K562 (cell line): ENCODE data around the gene SCN8A. TPM values are rescaled to one million over a fixed set of nuclear protein-coding genes. Genes with fewer than 3 reads are reported as not detected.

ENCODE experiments used
- ATAC-seq: fragments of 200-7000 bp; cut with Tn5 transposase; 3 replicates; pipeline ENCODE4 v1.9.1; 2020; ENCODE audit warnings: moderate library complexity
- BruUV-seq: library from RNA; stranded (reverse); fragments of 400-500 nt; replicated peaks from 2 replicates; lab custom pipeline; 2021; lab: Mats Ljungman, UMichigan
- CTCF ChIA-PET: fragments of 300-600 bp; formaldehyde crosslinking; extraction: SDS; loops from one replicate; lab custom pipeline; 2021; ENCODE audit warnings: low intra/inter-chr PET ratio; lab: Yijun Ruan, JAX
- POLR2A ChIA-PET: fragments of 300-600, 350-650 bp; sonication (Branson Sonifier 250); formaldehyde crosslinking; extraction: SDS; loops from one replicate; lab custom pipeline; 2021; ENCODE audit warnings: antibody characterized with exemption, inconsistent platforms; lab: Yijun Ruan, JAX
- DNase-seq, 4 experiments: peaks; one replicate each; pipeline versions ENCODE4 v3.0.0 to v3.0.0-alpha.2; 2011 to 2018; ENCODE audit warnings: low spot score in 3 of 4, mixed read lengths in 3 of 4; ENCODE audit errors: extremely low read depth in 1 of 4
- FAIRE-seq: peaks from 2 replicates; lab custom pipeline; 2011; peaks lifted over from hg19 to GRCh38; lab: Jason Lieb, UNC
- H2AFZ ChIP-seq: 2 replicates; pipeline ENCODE4 v1.6.0; 2011; ENCODE audit warnings: low read depth, low read length, control low read depth, inconsistent platforms
- H3K27ac ChIP-seq: fragments of 200-600 bp; 3 replicates; pipeline ENCODE4 v1.8.0; 2011; ENCODE audit warnings: low read depth, mild to moderate bottlenecking, control low read depth, inconsistent platforms, low read length, moderate library complexity, mixed read lengths; ENCODE audit errors: extremely low read depth
- H3K27me3 ChIP-seq, 2 experiments: fragments of 300-600 bp in 1 of 2; 2 replicates in 1 of 2; 3 replicates in 1 of 2; pipeline versions ENCODE4 v1.6.0 to v1.8.0; 2011; ENCODE audit warnings: inconsistent platforms in 2 of 2, low read length in 2 of 2, mild to moderate bottlenecking in 1 of 2, mixed read lengths in 1 of 2, moderate library complexity in 1 of 2; ENCODE audit not compliant: control insufficient read depth in 2 of 2, insufficient read depth in 2 of 2
- H3K36me3 ChIP-seq: fragments of 300-600 bp; 3 replicates; pipeline ENCODE4 v1.8.0; 2011; ENCODE audit warnings: mild to moderate bottlenecking, low read length, inconsistent platforms; ENCODE audit not compliant: control insufficient read depth, insufficient read depth
- H3K4me1 ChIP-seq, 2 experiments: fragments of 200-600 bp in 1 of 2; replicated peaks in 1 of 2; 2 replicates in 1 of 2; 3 replicates in 1 of 2; pipeline versions ENCODE4 v1.5.1 to v1.8.0; 2011; ENCODE audit warnings: inconsistent platforms in 2 of 2, low read length in 2 of 2, mild to moderate bottlenecking in 1 of 2, mixed read lengths in 1 of 2, moderate library complexity in 1 of 2; ENCODE audit not compliant: control insufficient read depth in 2 of 2, insufficient read depth in 2 of 2
- H3K4me2 ChIP-seq: 2 replicates; pipeline ENCODE4 v1.6.1; 2011; ENCODE audit warnings: low read length, control low read depth, inconsistent platforms, mixed read lengths; ENCODE audit not compliant: insufficient read depth
- H3K4me3 ChIP-seq: fragments of 200-600 bp; sonication (generic), shearing (Covaris generic); 2 replicates; pipeline ENCODE4 v1.5.1; 2016; ENCODE audit warnings: control low read depth, inconsistent platforms
- H3K79me2 ChIP-seq: fragments of 200-600 bp; 3 replicates; pipeline ENCODE4 v1.8.0; 2011; ENCODE audit warnings: low read length, inconsistent platforms; ENCODE audit not compliant: control insufficient read depth, insufficient read depth
- H3K9ac ChIP-seq, 2 experiments: 2 replicates each; pipeline versions ENCODE4 v1.6.0 to v1.6.1; 2011; ENCODE audit warnings: low read depth in 2 of 2, low read length in 2 of 2, control low read depth in 1 of 2, inconsistent platforms in 1 of 2, mild to moderate bottlenecking in 1 of 2, mixed read lengths in 1 of 2; ENCODE audit not compliant: insufficient read depth in 1 of 2
- H3K9me1 ChIP-seq: one replicate; pipeline ENCODE4 v1.6.0; 2011; ENCODE audit warnings: inconsistent platforms, mild to moderate bottlenecking, low read length, moderate library complexity; ENCODE audit not compliant: control insufficient read depth, insufficient read depth
- H3K9me3 ChIP-seq: replicated peaks from 2 replicates; pipeline ENCODE4 v1.5.1; 2011; ENCODE audit warnings: low read depth, low read length, inconsistent platforms; ENCODE audit not compliant: control insufficient read depth, insufficient read depth
- H4K20me1 ChIP-seq: replicated peaks from 2 replicates; pipeline ENCODE4 v1.6.1; 2011; ENCODE audit warnings: low read length, inconsistent platforms, mixed read lengths; ENCODE audit not compliant: control insufficient read depth, insufficient read depth
- E2F3 ChIP-seq: fragments of 250-450 bp; sonication (Bioruptor Pico); IDR thresholded peaks from 2 replicates; pipeline ENCODE4 v1.4.0; 2020; ENCODE audit warnings: mild to moderate bottlenecking
- ETV1 ChIP-seq: fragments of 450-650 bp; conservative IDR thresholded peaks from 2 replicates; pipeline ENCODE4 v1.6.1; 2016; ENCODE audit warnings: missing genetic modification characterization, control low read depth, low read depth, missing compliant biosample characterization
- FOXJ3 ChIP-seq: sonication (generic); formaldehyde crosslinking; IDR thresholded peaks from 2 replicates; pipeline ENCODE4 v1.4.0; 2020; ENCODE audit warnings: mild to moderate bottlenecking, missing genetic modification reagents
- POLR2B ChIP-seq: fragments of 450-650 bp; IDR thresholded peaks from 2 replicates; pipeline ENCODE4 v1.6.1; 2018; ENCODE audit warnings: low read depth; ENCODE audit not compliant: partially characterized antibody
- SIX5 ChIP-seq, 2 experiments: IDR thresholded peaks; 2 replicates each; pipeline ENCODE4 v1.6.1; 2011; ENCODE audit warnings: low read length in 2 of 2, borderline replicate concordance in 1 of 2, low read depth in 1 of 2, mild to moderate bottlenecking in 1 of 2, moderate library complexity in 1 of 2; ENCODE audit not compliant: insufficient read depth in 1 of 2
- ZNF124 ChIP-seq: sonication (generic); formaldehyde crosslinking; IDR thresholded peaks from 2 replicates; pipeline ENCODE4 v1.8.1; 2022; ENCODE audit warnings: missing genetic modification reagents
- ZNF24 ChIP-seq: fragments of 450-650 bp; IDR thresholded peaks from 2 replicates; pipeline ENCODE4 v1.6.1; 2016
- ZNF282 ChIP-seq: sonication (generic); formaldehyde crosslinking; IDR thresholded peaks from 2 replicates; pipeline ENCODE4 v1.8.1; 2023; ENCODE audit warnings: missing genetic modification reagents
- WGBS: fragments of 100-300 bp; shearing (Covaris generic); methylation state at CpG from one replicate; pipeline ENCODE4 v1.1.6; 2016; ENCODE audit warnings: low coverage, mixed read lengths; ENCODE audit not compliant: insufficient coverage; ENCODE audit errors: missing lambda C conversion rate; 5-methylcytosine and 5-hydroxymethylcytosine counted together
- in situ Hi-C: fragments of 300-500 bp; cut with MboI; formaldehyde crosslinking; loops from 4 replicates; pipeline ENCODE4 v1.15.0; 2018; ENCODE audit warnings: inconsistent platforms, mixed read lengths
- intact Hi-C: fragments of 100-400 bp; cut with micrococcal nuclease; formaldehyde crosslinking; loops from 2 replicates; pipeline ENCODE4 v1.14.2; 2022
- polyA plus RNA-seq, 8 experiments: library from polyadenylated mRNA; depleted of rRNA in 4 of 8; stranded (reverse) in 5 of 8; unstranded in 3 of 8; fragments of >200 nt; fragmentation: Nextera tagmentation in 2 of 8; fragmentation: Illumina TruSeq in 1 of 8; extraction: Ambion mirVana in 2 of 8; extraction: Trizol in 1 of 8; gene quantifications; 2 replicates each; pipeline versions ENCODE4 v1.2.1 to v1.2.3, GENCODE V29; 2011 to 2014; ENCODE audit warnings: inconsistent platforms in 1 of 8, missing spikeins in 1 of 8
- total RNA-seq, 7 experiments: library from RNA; depleted of rRNA in 6 of 7; stranded (reverse); fragments of >200 nt in 6 of 7; fragmentation: Illumina TruSeq in 2 of 7; extraction: Trizol in 2 of 7; gene quantifications; 2 replicates each; pipeline versions ENCODE4 v1.2.1 to v1.2.3, GENCODE V29; 2011 to 2021; ENCODE audit warnings: low replicate concordance in 1 of 7
- TF ChIP-seq, protein P1 (sequence below), 3 experiments: fragments of 200-800 bp in 1 of 3; fragments of 250-450 bp in 1 of 3; fragments of 450-650 bp in 1 of 3; sonication (Bioruptor Pico) in 1 of 3; sonication (Bioruptor generic) in 1 of 3; formaldehyde crosslinking in 1 of 3; IDR thresholded peaks; 2 replicates each; pipeline versions ENCODE4 v1.6.1 to v1.8.0; 2016 to 2022; ENCODE audit warnings: mild to moderate bottlenecking in 2 of 3, missing genetic modification characterization in 2 of 3, missing compliant biosample characterization in 1 of 3, moderate library complexity in 1 of 3

Gene SCN8A
- total and polyA plus RNA-seq, 9 of the 15 experiments (the other 6 are each of a cell fraction or from before 2014, with no cell fraction given), result 0.03 to 0.29 (median 0.15) TPM; not detected in 1

- no peak overlapping the region for H2AFZ ChIP-seq
- ATAC-seq, result 0 out of 3 replicates have a peak, but pooled peaks have one; percentile 31
- H3K36me3 ChIP-seq, result no peaks in the 10 kb centered on the region
- H3K4me1 ChIP-seq, result no peaks in the 10 kb centered on the region
- no peak overlapping the region for H3K9ac ChIP-seq
- no TSS peak for BruUV-seq
- H3K4me3 ChIP-seq, result no peak overlapping the region
- POLR2A ChIA-PET, result interaction anchor here (0.6 to 1.1 kb wide), 3 partner anchors 10 to 139 kb away, joined by 3 to 4 read pairs (median 3); no protein-coding TSS in a partner anchor
- in situ Hi-C loops, result no loop called here
- H3K79me2 ChIP-seq, result no peaks in the 10 kb centered on the region
- DNase-seq, result no peak
- no peaks in the 10 kb centered on the region for H3K9me3 ChIP-seq
- H3K27me3 ChIP-seq, result peaks cover 18 to 79% of the 10 kb centered on the region in 2 experiments; a peak in 4 of 5 replicates
- no peak overlapping the region for H3K4me2 ChIP-seq
- TF ChIP-seq ZNF282 (CRISPR knock-in tag), result no peak
- TF ChIP-seq ZNF124 (CRISPR knock-in tag), result no peak
- TF ChIP-seq ZNF24, result no peak
- no peak for TF ChIP-seq ETV1 (tag)
- TF ChIP-seq E2F3, result no peak
- TF ChIP-seq SIX5 (IDR thresholded peaks at IDR 0.05; ENCODE audit: borderline replicate concordance in 1 of 2, insufficient read depth in 1 of 2, low read depth in 1 of 2, low read length in 2 of 2), result no peak
- TF ChIP-seq, protein P1, sequence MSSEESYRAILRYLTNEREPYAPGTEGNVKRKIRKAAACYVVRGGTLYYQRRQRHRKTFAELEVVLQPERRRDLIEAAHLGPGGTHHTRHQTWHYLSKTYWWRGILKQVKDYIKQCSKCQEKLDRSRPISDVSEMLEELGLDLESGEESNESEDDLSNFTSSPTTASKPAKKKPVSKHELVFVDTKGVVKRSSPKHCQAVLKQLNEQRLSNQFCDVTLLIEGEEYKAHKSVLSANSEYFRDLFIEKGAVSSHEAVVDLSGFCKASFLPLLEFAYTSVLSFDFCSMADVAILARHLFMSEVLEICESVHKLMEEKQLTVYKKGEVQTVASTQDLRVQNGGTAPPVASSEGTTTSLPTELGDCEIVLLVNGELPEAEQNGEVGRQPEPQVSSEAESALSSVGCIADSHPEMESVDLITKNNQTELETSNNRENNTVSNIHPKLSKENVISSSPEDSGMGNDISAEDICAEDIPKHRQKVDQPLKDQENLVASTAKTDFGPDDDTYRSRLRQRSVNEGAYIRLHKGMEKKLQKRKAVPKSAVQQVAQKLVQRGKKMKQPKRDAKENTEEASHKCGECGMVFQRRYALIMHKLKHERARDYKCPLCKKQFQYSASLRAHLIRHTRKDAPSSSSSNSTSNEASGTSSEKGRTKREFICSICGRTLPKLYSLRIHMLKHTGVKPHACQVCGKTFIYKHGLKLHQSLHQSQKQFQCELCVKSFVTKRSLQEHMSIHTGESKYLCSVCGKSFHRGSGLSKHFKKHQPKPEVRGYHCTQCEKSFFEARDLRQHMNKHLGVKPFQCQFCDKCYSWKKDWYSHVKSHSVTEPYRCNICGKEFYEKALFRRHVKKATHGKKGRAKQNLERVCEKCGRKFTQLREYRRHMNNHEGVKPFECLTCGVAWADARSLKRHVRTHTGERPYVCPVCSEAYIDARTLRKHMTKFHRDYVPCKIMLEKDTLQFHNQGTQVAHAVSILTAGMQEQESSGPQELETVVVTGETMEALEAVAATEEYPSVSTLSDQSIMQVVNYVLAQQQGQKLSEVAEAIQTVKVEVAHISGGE (CRISPR knock-in tag; IDR thresholded peaks at IDR 0.05), result no peak
- no peak for TF ChIP-seq FOXJ3 (CRISPR knock-in tag)
- no peak for TF ChIP-seq POLR2B
- FAIRE-seq, result no peak
- WGBS, result 3% methylated on average over 12 of the region's 13 CpGs
- 0 out of 2 replicates have a peak, but pooled peaks cover 4% of the 10 kb centered on the region for H4K20me1 ChIP-seq
- CTCF ChIA-PET, result no interaction called here
- no peaks in the 10 kb centered on the region for H3K9me1 ChIP-seq
- intact Hi-C loops, result no loop called here
- no peak overlapping the region for H3K27ac ChIP-seq
These were observed 245.2 kb downstream of the SCN8A start for GRCh38 chr12:51836041-51836826.
